Midbrain (tissue), 1 donor: ENCODE measurements around the gene STIMATE.

Experiments
- DNase-seq: peaks from one replicate; lab custom pipeline; 2025; lab: John Stamatoyannopoulos, UW

The STIMATE gene

DNA sequence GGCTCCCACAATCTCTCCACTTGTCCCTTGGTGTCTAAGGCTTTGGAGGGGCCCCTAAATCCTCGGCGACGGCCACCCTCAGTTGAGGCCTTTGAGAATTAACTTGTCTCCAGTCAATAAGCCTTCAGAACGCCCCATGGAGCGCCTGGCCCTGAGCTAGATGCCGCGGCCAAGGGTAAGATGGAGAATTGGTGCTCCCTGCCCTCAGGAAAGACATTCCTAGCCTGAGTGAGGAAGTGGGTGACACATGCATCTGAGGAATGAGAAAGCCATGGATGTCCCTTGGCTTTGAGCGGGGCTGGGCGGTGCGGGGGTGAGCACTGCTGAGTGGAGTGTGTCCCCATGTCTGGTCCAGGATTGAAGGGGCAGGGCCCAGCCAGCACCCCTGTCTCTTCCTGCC is 80.1 kb downstream of the STIMATE start:
- no peak for DNase-seq

- DNase-seq, result no peak
Observed at GRCh38 chr3:52816654-52817053, 80.7 kb downstream of the STIMATE start.

DNA sequence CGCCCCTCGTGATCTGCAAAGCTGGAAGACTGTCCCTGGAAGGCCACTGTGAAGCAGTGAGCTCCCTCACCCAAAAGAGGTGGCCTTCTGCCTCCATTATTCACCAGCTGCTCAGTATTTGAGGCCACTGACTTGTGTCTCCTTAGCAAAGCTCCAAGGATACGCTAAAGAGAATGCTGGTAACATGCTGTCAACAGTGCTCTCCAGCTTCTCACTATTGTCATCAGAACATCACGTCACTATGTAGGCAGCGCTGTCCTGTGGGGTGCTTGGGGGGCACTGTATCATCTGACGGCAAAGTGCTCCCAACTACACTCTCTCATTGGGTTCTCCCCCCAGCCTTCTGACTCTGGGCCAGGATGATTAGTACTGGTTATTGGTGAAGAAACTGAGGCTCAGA is 81.1 kb downstream of the STIMATE start:
- DNase-seq, result no peak

GRCh38 chr3:52813810-52814209 is 83.5 kb downstream of the STIMATE start:
- DNase-seq, result no peak

DNA sequence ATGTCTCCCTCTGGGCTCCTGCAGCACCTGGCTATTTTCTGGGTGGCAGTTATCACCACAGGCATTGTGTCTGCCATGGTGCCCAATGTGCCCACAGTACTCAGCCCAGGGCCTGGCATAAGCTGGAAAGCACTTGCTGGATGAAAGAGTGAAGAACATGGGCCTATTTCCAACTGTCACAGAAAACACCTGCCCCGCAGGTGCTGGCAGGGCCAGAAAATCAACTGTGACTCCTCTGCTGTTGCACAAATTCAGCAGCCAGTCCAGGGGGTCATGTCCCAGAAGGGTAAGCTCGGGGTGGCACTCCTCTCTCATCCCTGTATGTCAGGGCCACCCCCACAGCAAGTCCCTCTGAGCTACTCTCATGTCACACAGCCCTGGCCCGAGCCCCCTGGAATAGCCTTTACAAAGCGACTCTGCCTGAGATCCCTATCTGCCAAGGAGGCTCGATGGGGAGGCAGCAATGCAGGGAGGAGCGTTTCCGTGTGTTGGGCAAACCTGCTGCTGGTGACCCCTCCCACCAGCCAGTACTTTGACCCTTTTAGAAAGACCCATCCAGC is 85.8 kb downstream of the STIMATE start:
- no peak for DNase-seq

- no peak for DNase-seq
Observed at GRCh38 chr3:52810923-52811322, 86.4 kb downstream of the STIMATE start.

DNA sequence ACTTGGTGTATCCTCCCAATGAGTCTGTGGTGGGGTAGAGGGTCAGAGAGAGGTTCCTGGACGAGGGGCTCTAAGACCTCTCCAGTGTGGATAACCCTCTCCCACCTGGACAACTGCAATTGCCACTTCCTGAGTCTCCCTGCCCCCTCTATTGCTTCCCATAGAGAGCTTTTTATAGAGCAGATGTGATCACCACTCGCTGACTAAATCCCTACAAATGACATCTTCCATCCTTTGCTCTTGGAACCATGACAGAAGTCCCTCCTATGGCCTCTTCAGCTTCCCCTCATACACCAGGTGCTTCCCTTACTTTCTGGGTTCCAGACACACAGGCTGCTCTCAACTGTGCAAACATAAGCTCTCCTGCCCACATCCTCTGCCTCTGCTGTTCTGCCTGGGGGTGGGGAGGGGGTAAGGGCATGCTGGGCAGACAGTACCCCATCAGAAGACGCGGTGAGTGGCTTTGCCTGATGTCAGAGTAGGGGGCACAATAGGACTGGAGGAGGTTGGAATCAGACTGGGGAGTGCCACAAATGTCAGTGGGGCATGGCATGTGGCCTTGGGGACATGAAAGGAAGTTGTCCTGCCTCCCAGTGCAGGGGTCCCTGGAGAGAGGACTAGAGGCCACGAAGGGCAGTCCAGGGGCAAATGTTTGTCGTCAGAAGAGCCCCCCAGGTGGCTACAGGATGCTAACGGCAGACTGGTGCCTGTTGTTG is 87.5 kb downstream of the STIMATE start:
- no peak for DNase-seq

DNA sequence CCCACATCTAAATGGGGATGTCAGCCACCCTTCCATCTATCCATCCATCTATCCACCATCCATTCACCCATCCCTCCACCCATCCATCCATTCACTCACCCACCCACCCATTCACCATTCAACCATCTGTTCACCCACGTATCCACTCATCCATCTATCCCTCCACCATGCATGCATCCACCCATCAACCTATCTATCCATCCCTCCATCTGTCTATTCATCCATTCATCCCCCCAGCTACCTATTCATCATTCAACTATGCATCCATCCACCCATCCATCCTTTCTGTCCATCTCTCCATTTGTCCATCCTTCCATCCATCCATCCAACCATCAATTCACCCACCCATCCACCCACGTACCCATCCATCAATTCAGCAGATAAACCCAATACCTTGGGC is 88.2 kb downstream of the STIMATE start:
- DNase-seq, result no peak

DNA sequence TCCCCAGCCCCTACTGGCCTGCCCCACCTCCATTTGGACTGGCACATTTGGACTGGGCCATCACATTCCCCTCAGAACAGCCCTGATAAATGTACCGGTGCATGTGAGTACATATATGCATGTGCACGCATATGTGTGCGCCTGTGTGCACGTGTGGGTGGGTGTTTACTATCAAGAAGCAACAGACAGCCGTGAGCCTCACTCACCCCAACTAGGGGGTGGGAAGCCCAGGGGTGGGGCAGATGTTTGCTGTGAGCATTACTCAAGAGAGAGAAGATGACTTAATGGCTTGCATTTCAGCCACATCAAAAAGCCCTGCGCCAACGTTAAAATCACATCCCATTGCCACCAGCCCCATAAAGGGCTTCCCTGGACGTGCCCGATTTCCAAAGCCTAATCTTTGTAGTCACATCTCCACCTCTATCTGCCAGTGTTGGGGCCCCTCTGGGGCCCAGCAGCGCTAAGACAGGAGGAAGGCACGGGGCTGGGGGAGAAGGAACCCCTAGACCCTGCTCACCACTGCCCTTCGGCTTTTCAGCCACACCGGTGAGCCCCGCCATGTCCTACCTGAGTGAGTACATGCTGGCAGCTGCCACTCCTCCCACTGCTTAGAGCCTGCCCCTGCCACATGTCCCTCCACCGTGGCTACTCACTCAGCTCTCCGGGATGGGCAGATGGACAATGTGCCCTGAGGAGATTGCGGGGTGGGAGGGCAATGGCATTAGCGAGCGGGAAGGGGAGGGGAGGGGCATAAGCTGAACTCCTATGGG is 91.9 kb downstream of the STIMATE start:
- no peak for DNase-seq

DNA sequence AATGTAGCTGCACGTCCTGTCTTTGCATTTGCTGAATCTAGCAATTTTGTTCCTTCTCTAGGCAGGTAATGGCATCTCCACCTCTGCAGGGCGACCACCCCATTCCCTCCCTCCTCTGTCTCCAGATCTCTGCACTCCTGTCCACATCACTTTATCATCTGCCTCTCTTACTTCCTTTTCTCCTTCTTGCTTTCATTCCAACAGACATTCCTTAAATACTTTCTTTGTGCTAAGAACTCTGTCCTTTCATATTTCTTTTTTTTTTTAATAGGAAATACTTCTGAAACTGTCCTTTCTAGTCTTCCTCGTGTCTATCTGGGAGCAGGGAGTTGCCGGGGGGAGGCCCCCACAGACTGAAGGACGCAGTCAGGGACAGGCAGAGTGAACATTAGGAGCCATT is 95.5 kb downstream of the STIMATE start:
- no peak for DNase-seq

DNA sequence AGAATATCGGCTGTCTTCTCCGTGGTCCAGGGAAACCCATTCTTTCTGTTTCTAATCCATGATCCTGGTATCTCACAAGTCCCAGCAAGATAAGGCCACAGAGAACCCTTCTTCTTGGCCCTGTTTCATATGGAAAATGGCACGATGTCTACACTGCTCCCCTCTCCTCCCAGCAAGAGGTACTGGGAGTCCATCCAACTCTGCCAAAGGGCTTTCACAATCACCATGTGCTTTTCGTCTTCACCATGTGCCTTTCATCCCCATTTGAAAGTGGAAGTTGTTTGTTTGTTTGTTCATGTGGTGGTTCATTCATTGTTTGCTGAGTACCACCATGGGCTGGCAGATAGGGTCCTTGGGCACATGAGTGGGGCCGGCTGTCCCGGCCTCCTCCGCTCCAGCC is 97.3 kb downstream of the STIMATE start:
- no peak for DNase-seq

DNA sequence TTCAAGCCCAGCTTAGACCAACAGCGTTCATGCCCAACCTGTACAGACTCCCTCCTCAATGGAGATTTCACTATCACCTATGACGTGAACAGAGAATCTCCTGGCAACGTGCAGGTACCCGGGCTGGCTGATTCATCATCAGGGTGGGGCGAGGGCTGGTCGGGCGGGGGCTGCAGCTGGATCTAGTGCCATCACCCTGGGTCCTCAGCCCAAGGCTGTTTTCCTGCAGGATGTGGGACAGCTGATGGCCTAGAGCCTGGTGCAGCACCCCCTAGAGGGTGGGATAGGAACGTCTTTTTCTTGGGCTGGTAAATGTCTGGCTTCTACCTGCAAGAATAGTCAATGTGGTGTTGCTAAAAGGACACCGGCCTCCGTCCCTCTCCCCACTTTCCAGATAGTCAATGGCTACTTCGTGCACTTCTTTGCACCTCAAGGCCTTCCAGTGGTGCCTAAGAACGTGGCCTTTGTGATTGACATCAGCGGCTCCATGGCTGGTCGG is 98.3 kb downstream of the STIMATE start:
- no peak for DNase-seq

DNA sequence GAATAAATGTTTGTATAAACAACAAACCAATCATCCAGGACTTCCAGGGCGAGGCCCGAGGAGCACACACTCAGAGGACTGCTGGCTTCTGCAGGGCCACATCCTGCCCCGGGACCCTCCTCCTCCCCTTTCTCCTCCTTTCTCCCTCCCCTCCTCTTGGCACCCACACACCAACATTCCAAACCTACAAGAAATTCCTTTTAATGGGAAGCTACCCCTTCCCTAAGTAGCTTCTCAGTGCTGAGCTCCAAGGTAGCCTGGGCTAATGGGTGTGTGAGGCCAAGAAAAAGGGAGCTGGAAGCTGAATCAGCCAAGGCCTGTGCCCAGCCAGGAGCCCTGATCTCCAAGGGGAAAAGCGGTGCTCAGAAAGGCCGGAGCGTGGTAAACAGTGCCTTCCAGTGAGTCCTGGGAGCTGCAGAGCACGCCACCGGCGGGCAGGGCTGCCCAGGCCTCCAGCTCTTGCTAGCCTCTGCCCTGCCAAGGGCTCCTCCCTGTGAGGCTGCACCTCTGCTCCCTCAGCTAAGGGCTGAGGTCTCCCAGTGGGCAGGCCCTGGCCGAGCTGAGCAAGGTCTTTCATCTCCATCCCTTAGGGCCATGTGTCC is 98.9 kb downstream of the STIMATE start:
- DNase-seq, result no peak

DNA sequence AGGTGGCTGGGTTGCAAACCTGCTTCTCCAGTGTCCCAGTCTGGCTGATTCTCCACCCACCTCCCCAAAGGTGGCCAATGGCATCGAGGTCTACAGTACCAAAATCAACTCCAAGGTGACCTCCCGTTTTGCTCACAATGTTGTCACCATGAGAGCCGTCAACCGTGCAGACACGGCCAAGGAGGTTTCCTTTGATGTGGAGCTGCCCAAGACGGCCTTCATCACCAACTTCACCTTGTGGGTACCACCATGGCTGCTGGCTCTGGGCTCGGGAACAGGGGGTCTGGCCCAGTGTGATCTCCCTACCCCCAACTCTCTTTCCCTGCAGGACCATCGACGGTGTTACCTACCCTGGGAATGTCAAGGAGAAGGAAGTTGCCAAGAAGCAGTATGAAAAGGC is 100.9 kb downstream of the STIMATE start:
- DNase-seq, result no peak

DNA sequence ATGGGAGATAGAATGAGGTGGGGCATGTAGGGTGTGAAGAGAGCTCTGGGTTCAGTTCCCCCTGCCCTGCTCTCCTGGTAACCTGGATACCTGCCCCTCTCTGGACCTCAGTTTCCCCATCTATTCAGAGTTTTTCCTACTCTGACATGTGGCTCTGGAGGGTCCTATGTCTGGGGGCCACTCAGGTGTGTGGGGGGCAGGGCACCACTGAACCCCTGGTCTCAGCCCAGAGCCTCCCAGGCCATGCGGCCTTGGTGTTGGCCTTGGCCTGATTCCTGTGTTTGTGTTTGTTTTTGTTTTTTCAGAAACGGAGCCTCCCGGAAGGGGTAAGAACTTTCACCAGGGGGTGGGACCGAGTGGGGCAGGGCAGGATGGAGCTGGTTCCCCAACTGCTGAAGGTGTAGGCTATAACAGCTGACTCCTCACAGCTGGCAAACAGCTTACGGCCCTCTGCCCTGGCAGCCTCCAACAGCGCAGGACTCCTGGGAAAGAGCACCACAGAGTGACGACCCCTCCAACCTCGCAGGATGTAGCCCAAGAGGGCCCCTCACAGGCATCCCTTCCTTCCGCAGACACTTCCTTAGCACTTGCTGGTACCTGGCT is 101.9 kb downstream of the STIMATE start:
- DNase-seq, result no peak

- no peak for DNase-seq
Observed at GRCh38 chr3:52794612-52795099, 102.7 kb downstream of the STIMATE start, which contains the start of gene ITIH3. TSS of gene ITIH3 (plus strand) at chr3:52794796. CDS start at chr3:52794804, 8 bp downstream.

GRCh38 chr3:52793702-52794611 is 103.4 kb downstream of the STIMATE start:
- no peak for DNase-seq

DNA sequence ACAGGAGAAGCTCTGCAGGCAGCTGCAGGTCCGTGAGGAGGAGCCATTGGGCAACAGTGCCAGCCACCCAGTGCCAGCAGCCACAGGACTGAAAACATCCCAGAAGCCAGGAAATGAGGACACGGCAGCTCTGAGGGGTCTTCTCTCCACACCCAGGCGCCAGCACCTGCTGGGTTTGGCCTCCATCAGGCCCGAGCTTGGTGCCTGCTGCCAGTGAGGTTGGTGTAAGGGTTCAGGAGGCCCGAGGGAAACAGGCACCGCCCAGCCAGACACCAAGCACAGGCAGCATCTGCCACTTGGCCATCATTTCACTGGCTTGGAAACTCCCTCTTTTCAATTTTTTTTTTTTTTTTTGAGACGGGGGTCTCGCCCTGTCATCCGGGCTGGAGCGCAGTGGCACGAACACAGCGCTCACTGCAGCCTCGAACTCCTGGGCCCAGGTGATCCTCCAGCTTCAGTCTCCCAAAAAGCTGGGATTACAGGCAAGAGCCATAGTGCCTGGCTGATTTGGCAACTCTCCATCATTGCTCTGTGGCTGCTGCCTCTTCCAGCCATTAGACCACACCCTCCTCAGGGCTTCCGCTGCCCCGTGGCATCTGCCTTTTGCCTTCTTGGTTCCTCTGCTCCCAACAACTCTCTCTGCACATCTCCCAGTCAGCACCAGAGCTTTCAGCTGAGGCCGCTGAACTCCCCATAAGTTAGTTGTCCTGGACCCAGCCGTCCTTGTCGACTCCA is 104.2 kb downstream of the STIMATE start:
- DNase-seq, result no peak

GRCh38 chr3:52792413-52792812 is 104.9 kb downstream of the STIMATE start:
- DNase-seq, result no peak

DNA sequence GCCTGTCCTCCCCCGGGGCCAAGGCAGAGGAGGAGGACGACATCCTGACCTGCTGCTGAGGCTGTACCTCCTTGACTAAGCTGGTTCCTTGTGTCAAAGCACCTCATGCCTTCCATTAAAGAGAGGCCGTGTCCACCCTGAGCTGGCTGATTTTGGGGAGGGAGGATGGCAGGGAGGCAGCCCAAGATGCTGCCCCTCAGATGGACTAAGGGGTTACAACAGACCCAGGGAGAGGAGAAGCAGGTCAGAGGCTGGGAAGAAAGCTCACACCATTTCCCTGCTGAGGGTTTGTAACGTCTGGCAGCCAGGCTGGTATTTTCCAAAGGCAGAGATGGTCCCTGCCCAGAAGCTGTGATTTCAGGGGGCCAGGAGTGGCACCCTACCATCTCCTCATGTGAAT is 105.4 kb downstream of the STIMATE start:
- DNase-seq, result no peak
